Measurements from ENCODE around the gene IL4R. TPM values are rescaled to one million over a fixed set of nuclear protein-coding genes. Genes with fewer than 3 reads are reported as not detected.

The IL4R gene
- total RNA-seq, result 15.2 and 15.5 TPM in 2 replicates

GRCh38 chr16:27313422-27314160 lies at the start of gene IL4R:
TSS of gene IL4R (plus strand) at chr16:27313974. CDS start at chr16:27340204, 26,230 bp downstream.

DNA sequence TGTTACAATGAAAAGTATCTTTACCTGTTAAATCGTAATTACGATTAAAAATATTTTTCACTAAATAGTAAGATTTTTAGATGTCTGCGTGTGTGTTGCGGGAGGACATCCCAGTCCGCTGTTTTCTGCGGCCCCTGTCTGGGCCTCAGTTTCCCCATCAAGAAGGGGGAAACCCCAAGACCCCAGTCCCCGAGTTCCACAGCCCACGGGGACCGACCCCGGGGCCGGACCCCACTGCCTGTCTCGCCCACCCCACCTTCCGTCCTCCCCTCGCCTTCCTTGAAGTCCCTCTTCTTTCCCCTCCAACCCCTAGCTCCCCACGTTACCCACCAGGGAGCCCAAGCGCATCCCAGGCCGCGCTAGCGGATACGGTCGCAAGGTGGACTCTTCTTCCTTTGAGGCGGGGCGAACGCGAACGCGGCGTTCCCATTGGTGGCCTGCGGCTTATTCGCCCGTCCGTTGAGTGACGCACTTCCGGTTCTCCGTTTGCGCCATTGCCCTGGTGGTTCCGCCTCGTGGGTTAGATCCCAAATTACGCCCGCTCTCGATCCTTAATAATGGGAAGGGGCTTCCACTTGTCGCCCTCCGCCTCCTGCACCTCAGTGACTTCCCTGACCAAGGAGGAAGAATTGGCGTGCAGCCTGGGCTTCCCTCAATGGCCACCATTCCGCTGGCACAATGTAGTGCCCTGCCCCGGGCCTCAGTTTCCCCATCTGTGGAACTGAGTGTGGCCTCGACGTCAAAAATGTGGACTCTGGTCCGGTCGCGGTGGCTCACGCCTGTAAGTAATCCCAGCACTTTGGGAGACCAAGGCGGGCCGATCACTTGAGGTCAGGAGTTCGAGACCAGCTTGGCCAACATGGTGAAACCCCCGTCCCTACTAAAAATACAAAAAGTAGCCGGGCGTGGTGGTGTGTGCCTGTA lies 45.1 kb upstream of the IL4R start, which contains the start of gene NSMCE1:
Gene NSMCE1 (minus strand): TSS at position 397 of the 924 bp plus-strand sequence. CDS start 11,202 bp downstream, outside the sequence.

DNA sequence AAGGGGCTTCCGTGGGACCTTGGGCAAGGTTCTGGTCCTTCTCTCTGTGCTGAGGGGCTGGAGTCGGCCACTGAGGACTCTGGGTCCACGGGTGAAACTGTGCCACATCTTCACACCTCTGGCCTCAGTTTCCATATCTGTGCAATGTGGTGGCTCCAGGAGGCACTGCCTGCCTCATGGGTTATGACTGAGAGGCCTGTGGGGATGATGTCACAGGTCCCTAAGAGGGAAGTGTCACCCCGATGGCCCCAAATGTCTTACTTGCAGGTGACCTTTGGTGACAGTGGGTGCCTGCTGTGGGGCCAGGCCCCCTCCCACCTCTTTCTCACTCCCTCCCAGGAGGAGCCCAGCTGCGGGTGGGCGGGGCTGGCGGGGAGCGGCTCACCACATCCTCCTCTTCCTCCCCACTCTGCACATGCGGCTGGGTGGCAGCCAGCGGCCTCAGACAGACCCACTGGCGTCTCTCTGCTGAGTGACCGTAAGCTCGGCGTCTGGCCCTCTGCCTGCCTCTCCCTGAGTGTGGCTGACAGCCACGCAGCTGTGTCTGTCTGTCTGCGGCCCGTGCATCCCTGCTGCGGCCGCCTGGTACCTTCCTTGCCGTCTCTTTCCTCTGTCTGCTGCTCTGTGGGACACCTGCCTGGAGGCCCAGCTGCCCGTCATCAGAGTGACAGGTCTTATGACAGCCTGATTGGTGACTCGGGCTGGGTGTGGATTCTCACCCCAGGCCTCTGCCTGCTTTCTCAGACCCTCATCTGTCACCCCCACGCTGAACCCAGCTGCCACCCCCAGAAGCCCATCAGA lies 88.2 kb downstream of the IL4R start, which contains the start of gene IL21R:
Gene IL21R (plus strand): TSS at position 407 of the 801 bp plus-strand sequence. CDS start 27,898 bp downstream, outside the sequence.

Other genes with a start within 250 kb of the IL4R start
- not detected in 2 replicates for gene C16orf82, start 247.0 kb upstream of the IL4R start, total RNA-seq
- 3.4 and 4.8 TPM in 2 replicates for gene KDM8, start 110.4 kb upstream of the IL4R start, total RNA-seq
- 97.2 and 153 TPM in 2 replicates for gene NSMCE1, start 45.2 kb upstream of the IL4R start, total RNA-seq
- 5.2 and 12.2 TPM in 2 replicates for gene IL21R, start 88.2 kb downstream of the IL4R start, total RNA-seq
- 88.1 and 89.4 TPM in 2 replicates for gene GTF3C1, start 235.9 kb downstream of the IL4R start, total RNA-seq
- 26.5 and 28.4 TPM in 2 replicates for gene KATNIP, start 236.2 kb downstream of the IL4R start, total RNA-seq

Data from uterine smooth muscle cell (primary cell).